NK-92 (cell line): ENCODE measurements around the gene TRAIP.
"Not testable (repeated sequence)": the region's sequence is repeated elsewhere in the genome, so short reads cannot be mapped to it uniquely, and the experiment has no call there.

Source experiments
- DNase-seq: peaks from one replicate; lab custom pipeline; 2025; ENCODE audit not compliant: unreplicated experiment; lab: John Stamatoyannopoulos, UW

TRAIP gene

DNA sequence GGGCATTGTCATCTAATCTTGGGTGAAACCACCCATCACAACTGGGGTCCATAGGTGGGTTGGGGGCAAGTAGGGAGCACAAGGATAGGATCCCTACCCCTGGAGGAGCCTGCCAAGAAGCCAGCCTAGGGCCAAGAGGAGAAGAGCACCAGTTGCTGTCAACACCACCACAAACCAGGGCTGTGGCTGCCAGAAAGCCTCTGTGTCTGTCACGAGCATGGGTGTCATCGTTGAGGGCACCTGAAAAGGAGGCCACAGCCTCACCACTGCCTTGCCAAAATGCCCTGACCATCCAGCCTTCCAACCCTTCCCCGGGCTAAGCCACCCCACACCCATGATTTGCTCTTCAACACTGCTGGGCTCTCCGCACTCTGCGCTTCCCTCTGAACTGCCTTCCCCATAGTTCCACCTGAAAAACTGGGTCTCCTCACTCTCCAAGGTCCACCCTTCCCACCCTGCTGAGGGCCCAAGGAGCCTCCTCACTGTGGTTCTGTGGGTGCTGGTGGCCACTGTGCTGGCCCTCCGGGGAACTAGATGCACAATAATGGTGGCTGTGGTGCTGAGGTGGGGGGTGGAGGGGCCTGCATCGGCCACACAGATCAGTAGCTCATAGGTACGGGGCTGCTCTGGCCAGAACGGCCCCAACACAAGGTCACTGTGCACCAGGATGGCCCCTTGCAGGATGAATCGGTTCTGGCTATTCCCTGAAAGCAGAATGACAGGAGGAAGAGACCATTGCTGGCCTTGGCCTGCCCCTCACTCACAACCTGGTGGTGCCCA lies 63.8 kb downstream of the TRAIP start:
- no peak for DNase-seq

GRCh38 chr3:49791571-49791970 lies 64.8 kb downstream of the TRAIP start:
- no peak for DNase-seq

DNA sequence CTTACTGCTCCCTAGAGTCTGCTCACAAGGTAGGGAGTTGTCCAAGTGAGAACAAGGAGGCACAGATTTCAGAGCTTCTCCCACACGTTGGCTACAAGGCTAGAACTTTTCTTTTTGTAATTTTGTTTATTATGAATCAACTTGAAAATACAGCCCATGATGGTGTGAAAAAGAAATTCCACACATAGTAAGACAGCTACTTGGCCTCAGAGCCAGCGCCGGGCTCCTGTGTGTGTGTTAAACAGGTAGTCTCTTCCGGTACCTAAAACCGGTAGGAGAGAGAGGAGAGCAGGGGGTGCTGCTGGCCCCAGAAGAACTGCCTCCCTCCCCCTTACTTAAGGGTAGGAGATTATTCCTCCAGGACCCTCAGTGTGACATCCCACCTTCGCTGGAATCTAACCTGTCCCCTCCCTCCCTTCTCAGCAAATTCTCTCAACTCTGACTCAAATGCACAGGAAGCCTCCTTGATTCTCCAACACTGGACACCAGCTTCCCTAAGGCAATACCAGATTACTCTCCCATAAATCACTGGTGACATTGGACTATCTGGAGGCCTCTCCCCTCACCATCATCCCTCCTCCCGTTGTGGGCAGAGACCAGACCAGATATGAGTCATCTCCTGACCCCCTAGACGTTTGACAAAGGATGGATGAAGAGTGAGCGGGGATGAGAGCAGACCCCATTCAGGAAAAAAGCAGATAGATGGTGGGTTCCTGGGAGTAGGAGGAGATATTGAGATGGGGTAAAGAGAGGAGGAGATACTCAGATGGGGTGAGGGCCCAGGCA lies 65.5 kb downstream of the TRAIP start:
- DNase-seq, result no peak

DNA sequence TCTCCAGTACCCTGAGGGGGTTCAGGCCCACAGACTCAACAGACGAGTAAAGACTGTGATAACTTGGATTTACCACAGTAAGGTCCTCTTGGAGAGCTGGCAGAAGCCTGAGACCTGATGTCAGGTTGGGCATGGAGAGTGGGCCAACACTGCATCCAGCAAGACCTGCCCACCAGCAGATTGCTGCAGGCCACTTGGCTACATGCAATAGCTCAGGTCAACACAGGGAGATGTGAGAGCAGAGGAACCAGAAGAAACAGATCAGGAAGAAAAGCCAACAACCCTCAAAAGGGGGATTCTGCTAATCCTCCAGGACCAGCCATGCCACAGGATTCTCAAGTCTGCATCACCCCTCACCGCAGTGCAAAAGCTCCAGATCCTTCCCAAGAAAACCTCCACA lies 68.3 kb downstream of the TRAIP start:
- no peak for DNase-seq

- no peak for DNase-seq
Measured at GRCh38 chr3:49787536-49787935, 68.8 kb downstream of the TRAIP start.

DNA sequence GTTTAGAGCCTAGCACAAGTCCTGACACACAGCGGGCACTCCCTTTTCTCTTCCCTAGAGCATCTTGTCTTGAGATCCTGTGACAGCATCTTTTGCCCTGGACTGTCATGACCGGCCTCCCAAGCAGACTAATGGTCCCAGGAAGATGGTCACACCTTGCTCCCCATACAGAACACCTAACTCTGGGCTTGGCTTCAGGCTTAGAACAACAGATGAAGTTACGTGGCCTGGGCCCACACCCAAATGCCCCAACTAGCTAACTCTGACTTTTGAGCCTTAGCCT lies 69.2 kb downstream of the TRAIP start:
- no peak for DNase-seq

- peak; percentile 97 for DNase-seq
Measured at GRCh38 chr3:49786357-49787181, 69.8 kb downstream of the TRAIP start, which contains the start of gene IP6K1. Gene IP6K1, minus strand, starts transcription at chr3:49786542. Its CDS starts 38,502 bp downstream, at chr3:49748040.

DNA sequence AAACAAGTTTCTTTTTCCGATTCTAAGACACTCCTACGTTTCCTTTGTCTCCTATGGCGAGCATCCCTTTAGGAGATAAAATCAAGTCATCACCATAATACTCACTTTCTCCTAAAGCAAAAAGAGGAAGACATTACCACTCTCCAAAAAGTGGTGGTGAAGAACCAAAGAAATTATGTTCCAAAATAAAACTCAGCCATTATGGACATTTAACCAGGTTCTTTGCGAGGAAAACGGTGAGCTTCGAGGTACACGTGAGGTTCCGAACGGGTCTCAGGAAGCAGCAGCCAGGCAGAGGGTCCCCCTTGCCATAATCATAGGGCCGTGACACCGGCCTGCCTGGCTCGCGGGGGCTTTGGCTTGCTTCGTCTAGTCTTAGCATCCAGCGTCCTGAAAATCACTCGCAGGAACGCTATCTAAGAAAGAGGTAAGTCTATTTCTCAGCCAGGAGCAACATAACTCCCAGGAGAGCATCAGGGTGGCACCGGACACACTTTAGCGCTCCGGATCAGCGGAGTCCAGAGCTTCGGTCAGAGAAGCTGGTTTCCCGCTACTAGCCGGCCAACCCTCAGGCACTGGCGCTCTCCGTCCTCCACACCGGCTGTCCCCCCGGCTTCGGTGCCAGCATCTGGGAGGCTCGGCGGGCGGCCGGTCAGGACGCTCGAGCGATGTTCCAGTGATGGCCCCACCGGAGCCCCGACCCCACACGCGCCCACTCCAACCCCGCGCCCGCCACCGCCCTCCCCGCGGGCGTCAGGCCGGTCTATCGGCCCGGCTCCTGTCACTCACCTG lies 70.6 kb downstream of the TRAIP start:
- no peak for DNase-seq

DNA sequence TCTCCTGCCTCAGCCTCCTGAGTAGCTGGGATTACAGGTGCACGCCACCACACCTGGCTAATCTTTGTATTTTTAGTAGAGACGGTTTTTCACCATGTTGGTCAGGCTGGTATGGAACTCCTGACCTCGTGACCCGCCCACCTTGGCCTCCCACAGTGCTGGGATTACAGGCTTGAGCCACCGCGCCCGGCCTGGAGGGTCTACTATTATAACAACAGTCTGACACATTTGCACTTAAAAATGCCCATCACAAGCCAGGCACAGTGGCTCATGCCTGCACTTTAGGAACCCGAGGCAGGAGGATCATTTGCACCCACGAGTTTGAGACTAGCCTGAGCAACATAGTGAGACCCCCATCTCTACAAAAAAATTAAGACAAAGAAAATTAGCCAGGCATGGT lies 74.1 kb downstream of the TRAIP start:
- not testable (repeated sequence) for DNase-seq

GRCh38 chr3:49781415-49782199 lies 74.8 kb downstream of the TRAIP start:
- no peak for DNase-seq

GRCh38 chr3:49780975-49781365 lies 75.4 kb downstream of the TRAIP start:
- DNase-seq, result not testable (repeated sequence)

DNA sequence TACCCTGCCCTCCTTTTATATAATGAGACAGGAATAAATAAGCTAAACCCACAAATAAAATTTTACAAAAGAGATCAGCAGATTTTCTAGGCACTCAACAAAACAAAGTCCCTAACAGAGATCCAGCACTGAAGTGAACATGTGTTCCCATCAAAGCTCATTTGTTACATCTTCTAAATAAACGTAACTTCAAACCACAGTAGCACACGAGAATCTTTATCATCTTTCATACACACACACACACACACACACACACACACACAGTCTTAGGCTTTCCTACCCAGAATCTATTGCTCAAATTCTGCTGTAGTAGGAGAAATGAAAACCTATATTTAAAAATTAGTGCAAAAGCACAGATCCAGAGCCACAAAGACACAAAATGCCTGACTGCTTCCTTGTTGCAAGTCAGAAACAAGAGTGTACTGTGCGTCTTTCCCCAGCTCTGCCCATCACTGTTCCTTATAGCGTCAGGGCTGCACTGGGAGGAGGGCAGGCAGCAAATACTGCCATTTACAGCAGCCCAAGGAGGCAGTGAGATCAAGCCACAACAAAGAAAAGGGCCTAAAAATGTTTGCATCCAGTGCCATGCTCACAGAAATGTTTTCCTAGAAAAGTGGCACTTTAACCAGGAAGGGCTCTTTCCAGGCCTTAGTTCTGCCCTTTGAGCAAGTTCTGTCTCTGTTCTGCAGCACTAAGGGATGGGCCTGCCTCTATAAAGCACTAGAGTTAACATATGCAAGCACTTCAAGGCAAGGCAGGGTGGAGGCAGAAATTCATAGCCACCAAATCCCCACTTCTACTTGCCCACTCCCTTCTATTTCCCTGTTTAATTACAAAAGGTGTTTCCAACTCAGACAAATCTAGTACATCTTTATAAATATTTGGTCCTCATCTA lies 76.0 kb downstream of the TRAIP start:
- DNase-seq, result no peak

GRCh38 chr3:49779358-49780079 lies 76.8 kb downstream of the TRAIP start:
- DNase-seq, result no peak
